Transverse colon (tissue), 4 donors: ENCODE measurements around the gene TBK1.

ENCODE experiments used
- EP300 ChIP-seq: sonication (generic); formaldehyde crosslinking; IDR thresholded peaks from one replicate; pipeline ENCODE4 v1.6.1; 2017; ENCODE audit warnings: antibody characterized with exemption, low read depth
- POLR2AphosphoS5 ChIP-seq, 3 donors: sonication (generic); formaldehyde crosslinking; IDR thresholded peaks; one replicate each; pipeline ENCODE4 v1.6.1; 2016; ENCODE audit warnings: antibody characterized with exemption in 3 of 3
- TF ChIP-seq, protein P1 (sequence below), 5 experiments: fragments of 200-600 bp in 3 of 5; fragments of 450-650 bp in 2 of 5; sonication (generic) in 3 of 5; IDR thresholded peaks; 1 replicate in 2 of 5; 2 replicates in 3 of 5; pipeline ENCODE4 v1.5.1; 2016 to 2017; ENCODE audit warnings: antibody characterized with exemption in 5 of 5, inconsistent platforms in 3 of 5, mild to moderate bottlenecking in 2 of 5, moderate library complexity in 1 of 5

DNA sequence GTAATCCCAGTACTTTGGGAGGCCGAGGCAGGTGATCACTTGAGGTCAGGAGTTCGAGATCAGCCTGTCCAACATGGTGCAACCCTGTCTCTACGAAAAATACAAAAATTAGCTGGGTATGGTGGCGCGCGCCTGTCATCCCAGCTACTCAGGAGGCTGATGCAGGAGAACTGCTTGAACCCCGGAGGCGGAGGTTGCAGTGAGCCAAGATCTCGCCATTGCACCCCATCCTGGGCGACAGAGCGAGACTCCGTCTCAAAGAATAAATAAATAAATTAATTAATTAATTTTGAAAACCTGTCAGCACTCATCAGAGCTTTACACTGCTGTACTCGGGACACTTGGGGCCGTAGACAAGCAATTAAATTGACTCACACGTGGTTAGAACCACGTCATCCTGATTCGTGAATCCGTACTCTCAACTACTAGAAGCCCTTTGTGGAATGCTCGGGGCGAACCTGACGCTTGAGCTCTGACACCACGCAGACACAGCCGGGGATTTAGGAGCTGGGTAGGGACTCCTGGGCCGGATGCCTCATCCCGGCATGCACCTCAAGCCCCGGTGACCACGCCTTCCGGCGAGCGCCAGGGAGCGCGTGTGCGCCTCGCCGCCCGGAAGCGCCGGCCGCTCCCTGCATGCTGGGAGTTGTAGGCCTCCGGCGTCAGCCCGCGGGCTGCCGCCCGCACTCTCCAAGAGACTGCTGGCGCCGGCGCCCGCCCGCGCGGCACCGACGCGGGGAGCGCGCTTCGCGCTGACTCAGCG, 48.0 kb upstream of the TBK1 start, which contains the start of gene XPOT:
- TF ChIP-seq, protein P1, sequence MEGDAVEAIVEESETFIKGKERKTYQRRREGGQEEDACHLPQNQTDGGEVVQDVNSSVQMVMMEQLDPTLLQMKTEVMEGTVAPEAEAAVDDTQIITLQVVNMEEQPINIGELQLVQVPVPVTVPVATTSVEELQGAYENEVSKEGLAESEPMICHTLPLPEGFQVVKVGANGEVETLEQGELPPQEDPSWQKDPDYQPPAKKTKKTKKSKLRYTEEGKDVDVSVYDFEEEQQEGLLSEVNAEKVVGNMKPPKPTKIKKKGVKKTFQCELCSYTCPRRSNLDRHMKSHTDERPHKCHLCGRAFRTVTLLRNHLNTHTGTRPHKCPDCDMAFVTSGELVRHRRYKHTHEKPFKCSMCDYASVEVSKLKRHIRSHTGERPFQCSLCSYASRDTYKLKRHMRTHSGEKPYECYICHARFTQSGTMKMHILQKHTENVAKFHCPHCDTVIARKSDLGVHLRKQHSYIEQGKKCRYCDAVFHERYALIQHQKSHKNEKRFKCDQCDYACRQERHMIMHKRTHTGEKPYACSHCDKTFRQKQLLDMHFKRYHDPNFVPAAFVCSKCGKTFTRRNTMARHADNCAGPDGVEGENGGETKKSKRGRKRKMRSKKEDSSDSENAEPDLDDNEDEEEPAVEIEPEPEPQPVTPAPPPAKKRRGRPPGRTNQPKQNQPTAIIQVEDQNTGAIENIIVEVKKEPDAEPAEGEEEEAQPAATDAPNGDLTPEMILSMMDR (IDR thresholded peaks at IDR 0.05), result no peak
- TF ChIP-seq EP300, result no peak
- TF ChIP-seq POLR2AphosphoS5 (IDR thresholded peaks at IDR 0.05), result peak in 1 of 3 donors; percentile 39
